Upper lobe of left lung (tissue), 4 donors: Measurements from ENCODE around the gene GABBR2.

Source experiments
- CTCF ChIP-seq, 6 experiments: fragments of 450-650 bp in 4 of 6; fragments of 200-600 bp in 2 of 6; sonication (generic) in 2 of 6; IDR thresholded peaks; one replicate each; pipeline ENCODE4 v1.5.1; 2016 to 2019; ENCODE audit warnings: antibody characterized with exemption in 6 of 6
- POLR2A ChIP-seq, 4 donors: fragments of 450-650 bp; IDR thresholded peaks; one replicate each; pipeline ENCODE4 v1.5.1; 2016 to 2017; ENCODE audit warnings: antibody characterized with exemption in 4 of 4, mild to moderate bottlenecking in 2 of 4
- POLR2AphosphoS5 ChIP-seq, 2 donors: sonication (generic); formaldehyde crosslinking; IDR thresholded peaks; one replicate each; pipeline ENCODE4 v1.5.1; 2017; ENCODE audit warnings: antibody characterized with exemption in 2 of 2

GRCh38 chr9:98284754-98285153 is 424.0 kb downstream of the GABBR2 start:
- TF ChIP-seq POLR2AphosphoS5 (IDR thresholded peaks at IDR 0.05) (no peak), CTCF (IDR thresholded peaks at IDR 0.05) (no peak), POLR2A (IDR thresholded peaks at IDR 0.05) (no peak)
